Measurements from ENCODE around the gene DYNC2I2.

DNA sequence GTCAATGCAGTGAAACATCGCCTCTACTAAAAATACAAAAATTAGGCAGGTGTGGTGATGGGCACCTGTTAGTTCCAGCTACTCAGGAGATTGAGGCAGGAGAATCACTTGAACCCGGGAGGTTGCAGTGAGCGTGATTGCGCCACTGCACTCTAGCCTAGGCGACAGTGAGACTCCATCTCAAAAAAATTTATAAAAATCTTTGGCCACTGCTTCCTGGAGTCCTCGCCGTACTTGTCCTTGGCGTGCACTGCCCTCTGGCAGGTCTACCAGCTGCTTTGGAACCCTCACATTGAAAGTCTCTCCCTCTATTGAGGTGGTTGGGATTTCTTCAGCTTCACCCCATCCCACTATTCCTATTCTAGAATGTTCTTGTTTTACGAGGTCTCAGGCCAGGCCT, 25.0 kb downstream of the DYNC2I2 start:
- TF ChIP-seq GATA1 (IDR thresholded peaks at IDR 0.05; ENCODE audit: low read depth, low read length) (no peak), POLR2A (IDR thresholded peaks at IDR 0.05; ENCODE audit: low read length) (no peak)
